ENCODE data around the gene ALDH1A3. TPM values are rescaled to one million over a fixed set of nuclear protein-coding genes. Genes with fewer than 3 reads are reported as not detected.

Gene ALDH1A3
- total RNA-seq, 1 donor from 2014 or later = 79.9 TPM

DNA sequence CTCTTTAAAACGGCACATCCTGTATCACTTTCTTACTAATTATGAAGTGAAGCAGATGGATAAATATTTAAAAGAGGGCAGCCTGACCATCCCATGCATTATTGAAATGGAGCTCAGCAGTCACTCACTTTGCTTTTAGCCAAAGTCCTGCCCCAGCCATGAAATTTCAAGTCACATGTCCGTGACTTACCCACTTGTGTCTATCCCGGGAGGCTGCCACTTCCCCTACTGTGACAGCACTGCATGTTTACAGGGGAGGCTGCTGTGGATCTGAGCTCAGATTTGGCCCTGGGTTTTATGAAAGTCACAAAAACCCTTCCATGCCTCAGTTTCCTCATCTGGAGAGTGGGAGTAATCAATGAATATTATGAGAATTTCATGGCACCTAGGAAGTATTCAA is 21.7 kb downstream of the ALDH1A3 start:
- TF ChIP-seq, protein P1, sequence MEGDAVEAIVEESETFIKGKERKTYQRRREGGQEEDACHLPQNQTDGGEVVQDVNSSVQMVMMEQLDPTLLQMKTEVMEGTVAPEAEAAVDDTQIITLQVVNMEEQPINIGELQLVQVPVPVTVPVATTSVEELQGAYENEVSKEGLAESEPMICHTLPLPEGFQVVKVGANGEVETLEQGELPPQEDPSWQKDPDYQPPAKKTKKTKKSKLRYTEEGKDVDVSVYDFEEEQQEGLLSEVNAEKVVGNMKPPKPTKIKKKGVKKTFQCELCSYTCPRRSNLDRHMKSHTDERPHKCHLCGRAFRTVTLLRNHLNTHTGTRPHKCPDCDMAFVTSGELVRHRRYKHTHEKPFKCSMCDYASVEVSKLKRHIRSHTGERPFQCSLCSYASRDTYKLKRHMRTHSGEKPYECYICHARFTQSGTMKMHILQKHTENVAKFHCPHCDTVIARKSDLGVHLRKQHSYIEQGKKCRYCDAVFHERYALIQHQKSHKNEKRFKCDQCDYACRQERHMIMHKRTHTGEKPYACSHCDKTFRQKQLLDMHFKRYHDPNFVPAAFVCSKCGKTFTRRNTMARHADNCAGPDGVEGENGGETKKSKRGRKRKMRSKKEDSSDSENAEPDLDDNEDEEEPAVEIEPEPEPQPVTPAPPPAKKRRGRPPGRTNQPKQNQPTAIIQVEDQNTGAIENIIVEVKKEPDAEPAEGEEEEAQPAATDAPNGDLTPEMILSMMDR (conservative IDR thresholded peaks at IDR 0.05; ENCODE audit: low read depth, low read length) = no peak
- no peak for DNase-seq (ENCODE audit: low read depth)
- no peak overlapping the region for H3K4me3 ChIP-seq (ENCODE audit: low read depth, low read length)

DNA sequence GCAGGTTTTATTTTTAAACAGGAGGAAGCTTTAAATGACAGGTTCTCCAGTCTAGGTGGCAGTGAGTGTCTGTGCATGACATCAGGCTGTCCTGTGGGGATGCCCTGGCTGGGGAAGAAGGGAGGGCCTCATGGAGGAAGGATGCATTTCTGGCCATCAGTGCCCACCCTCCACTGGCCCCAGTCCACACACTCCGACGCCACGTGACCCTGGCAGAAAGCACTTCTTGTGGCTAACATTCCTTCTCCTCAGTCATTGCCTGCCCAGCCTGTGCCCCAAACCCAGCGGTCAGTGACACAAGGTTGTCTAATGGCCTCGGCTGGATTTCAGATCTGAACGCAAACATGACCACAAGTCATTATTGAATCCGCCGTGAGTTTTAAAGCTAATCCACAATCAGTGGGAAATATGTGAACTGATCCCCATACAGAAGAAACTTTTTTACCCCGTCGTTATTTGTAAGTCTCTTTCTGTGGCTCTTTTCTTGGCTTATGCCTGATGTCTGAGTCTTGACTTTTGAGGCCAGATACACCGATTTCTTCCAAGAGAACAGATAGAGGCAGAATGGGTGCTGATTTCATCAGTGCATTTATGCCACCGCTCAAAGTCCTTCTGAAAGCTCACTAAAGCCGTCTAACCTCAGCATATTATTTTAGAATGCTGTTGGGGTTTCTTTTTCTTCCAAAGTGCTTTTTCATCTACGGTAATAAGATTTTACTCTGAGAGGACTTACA is 22.2 kb downstream of the ALDH1A3 start:
- peak overlapping the region; percentile 42 for H3K4me3 ChIP-seq (ENCODE audit: low read depth, low read length)
- TF ChIP-seq, protein P1 (conservative IDR thresholded peaks at IDR 0.05; ENCODE audit: low read depth, low read length) = no peak

DNA sequence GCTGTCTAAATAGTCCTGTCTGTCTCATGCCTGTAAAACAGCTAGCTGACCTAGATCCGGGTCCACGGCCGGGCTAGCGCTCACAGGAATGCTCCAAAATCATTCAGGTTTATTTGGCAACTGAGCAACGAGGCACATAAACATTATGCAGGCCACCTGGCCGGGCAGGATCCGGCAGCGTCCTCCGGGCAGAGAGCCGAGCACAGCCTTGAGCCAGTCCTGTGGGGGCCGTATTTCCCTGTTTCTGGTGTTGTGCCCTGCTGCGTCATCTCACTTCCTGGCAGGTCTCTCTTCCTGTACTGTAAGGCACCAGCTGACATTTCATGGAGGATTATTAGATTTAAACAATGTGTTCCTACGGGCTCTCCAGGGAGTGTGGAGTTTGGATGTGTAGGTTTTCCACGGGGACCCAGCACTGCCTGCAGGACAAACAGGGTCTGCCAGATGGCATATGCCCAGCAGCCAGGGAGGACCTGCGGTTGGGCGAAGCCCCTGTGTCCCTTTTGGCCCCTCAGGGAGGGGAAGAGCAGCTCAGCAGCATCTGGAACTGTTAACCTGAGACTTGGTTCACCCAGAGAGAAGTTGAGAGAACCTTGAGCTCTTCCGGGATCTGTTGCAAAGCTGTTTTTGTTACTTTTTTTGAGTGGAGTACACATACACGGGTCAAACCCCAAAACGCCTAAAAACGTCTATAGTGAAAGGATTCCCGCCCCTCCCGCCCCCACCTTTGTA is 23.0 kb downstream of the ALDH1A3 start:
- H3K4me3 ChIP-seq (ENCODE audit: low read depth, low read length) = peak overlapping the region; percentile 42
- DNase-seq (ENCODE audit: low read depth) = no peak
- TF ChIP-seq, protein P1 (conservative IDR thresholded peaks at IDR 0.05; ENCODE audit: low read depth, low read length) = no peak

More for the DNA sequence above, 22.2 kb downstream of the ALDH1A3 start:
- no peak for DNase-seq (ENCODE audit: low read depth)

DNA sequence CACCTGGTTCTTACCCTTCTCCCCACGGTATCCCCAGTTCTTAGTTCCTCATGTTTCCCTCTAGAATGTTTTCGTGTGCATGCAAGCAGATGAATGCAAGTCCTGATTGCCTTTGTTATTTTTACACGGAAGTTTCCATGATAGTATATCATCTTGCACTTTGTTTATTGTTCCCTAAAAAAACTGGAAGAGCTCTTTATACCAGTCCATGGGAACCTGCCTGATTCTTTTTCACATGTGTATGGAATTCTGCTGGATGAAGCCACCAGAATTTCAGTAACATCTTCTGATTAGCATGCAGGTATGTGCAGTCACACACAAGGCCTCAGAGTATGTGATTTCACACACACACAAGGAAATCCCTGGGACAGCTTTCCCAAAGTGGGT is 23.5 kb downstream of the ALDH1A3 start:
- TF ChIP-seq, protein P1 (conservative IDR thresholded peaks at IDR 0.05; ENCODE audit: low read depth, low read length) = no peak
- no peak overlapping the region for H3K4me3 ChIP-seq (ENCODE audit: low read depth, low read length)
- no peak for DNase-seq (ENCODE audit: low read depth)

DNA sequence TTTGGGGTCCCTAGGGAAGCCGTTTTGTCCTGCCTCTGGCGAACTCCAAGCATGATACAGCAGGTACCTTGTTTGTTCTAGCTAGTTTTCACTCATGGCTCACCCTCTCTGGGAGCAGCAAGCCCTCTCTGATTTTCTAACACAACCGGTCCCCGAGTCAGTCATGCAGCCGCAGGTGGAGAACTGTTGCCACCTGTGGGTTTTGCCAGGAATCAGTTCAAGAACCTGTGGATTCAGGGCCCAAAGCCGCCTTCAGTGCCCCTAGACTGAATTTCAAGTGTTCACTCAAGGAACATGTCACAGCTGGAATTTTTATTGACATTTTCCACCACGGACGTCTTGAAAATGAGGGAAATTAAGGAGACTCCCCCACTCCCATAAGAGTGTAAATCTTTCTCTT is 26.2 kb downstream of the ALDH1A3 start:
- TF ChIP-seq, protein P1 (conservative IDR thresholded peaks at IDR 0.05; ENCODE audit: low read depth, low read length) = no peak
- DNase-seq (ENCODE audit: low read depth) = no peak
- no peak overlapping the region for H3K4me3 ChIP-seq (ENCODE audit: low read depth, low read length)

DNA sequence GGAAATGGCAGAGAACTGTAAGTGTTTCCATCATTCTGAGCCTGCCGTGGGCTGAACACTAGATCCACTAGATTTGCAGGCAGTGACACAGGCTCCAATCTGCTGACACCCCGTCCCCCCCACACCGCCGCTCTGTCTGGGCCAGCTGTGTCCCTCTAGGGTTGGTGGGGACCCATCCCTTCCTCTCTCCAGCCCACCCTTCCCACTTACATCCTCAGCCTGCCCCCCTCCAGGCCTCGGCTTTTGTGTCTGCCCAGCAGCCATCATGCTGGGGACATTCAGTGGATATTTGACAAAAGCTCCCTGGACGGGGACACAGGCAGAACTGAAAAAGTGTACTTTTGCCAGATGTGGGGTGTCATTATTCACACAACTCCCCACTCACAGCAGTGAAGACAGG is 28.8 kb downstream of the ALDH1A3 start:
- TF ChIP-seq, protein P1 (conservative IDR thresholded peaks at IDR 0.05; ENCODE audit: low read depth, low read length) = no peak
- no peak for DNase-seq (ENCODE audit: low read depth)
- H3K4me3 ChIP-seq (ENCODE audit: low read depth, low read length) = no peak overlapping the region
